Caco-2 (cell line): ENCODE measurements around the gene LRWD1. TPM values are rescaled to one million over a fixed set of nuclear protein-coding genes. Genes with fewer than 3 reads are reported as not detected.

Source experiments
- BruUV-seq: library from RNA; stranded (reverse); fragments of 400-500 nt; replicated peaks from 2 replicates; lab custom pipeline; 2021; lab: Mats Ljungman, UMichigan
- CTCF ChIA-PET: fragments of 300-600 bp; sonication (Branson Sonifier 250); formaldehyde crosslinking; loops from one replicate; lab custom pipeline; 2022; ENCODE audit warnings: antibody characterized with exemption; lab: Charles Lee
- POLR2A ChIA-PET: fragments of 300-600 bp; sonication (Branson Sonifier 250); formaldehyde crosslinking; loops from one replicate; lab custom pipeline; 2022; ENCODE audit warnings: antibody characterized with exemption; lab: Charles Lee
- DNase-seq, 2 experiments: peaks; one replicate each; pipeline versions ENCODE4 v3.0.0 to v3.0.0-alpha.2; 2020 to 2022
- H3K27me3 ChIP-seq: replicated peaks from 2 replicates; pipeline ENCODE4 v1.6.0; 2011; ENCODE audit warnings: low read length; ENCODE audit not compliant: control insufficient read depth, insufficient read depth
- H3K36me3 ChIP-seq: 2 replicates; pipeline ENCODE4 v1.5.1; 2011; ENCODE audit warnings: low read length; ENCODE audit not compliant: control insufficient read depth, insufficient read depth
- H3K4me1 ChIP-seq: fragments of 250-450 bp; sonication (Bioruptor Pico); 2 replicates; pipeline ENCODE4 v1.5.1; 2020; ENCODE audit warnings: mild to moderate bottlenecking
- H3K4me3 ChIP-seq: 2 replicates; pipeline ENCODE4 v1.5.1; 2011; ENCODE audit warnings: low read depth, mild to moderate bottlenecking, control low read depth, low read length
- H3K9me3 ChIP-seq: fragments of 250-450 bp; sonication (Bioruptor Pico); 2 replicates; pipeline ENCODE4 v1.5.1; 2020; ENCODE audit warnings: mild to moderate bottlenecking, moderate library complexity
- H3K27ac Mint-ChIP-seq: one replicate; pipeline ENCODE4 v1.8.0; 2022; ENCODE audit warnings: mixed read lengths; ENCODE audit not compliant: unreplicated experiment
- H3K27me3 Mint-ChIP-seq: one replicate; pipeline ENCODE4 v1.8.0; 2022; ENCODE audit warnings: mixed read lengths; ENCODE audit not compliant: insufficient read depth, unreplicated experiment
- H3K36me3 Mint-ChIP-seq: one replicate; pipeline ENCODE4 v1.8.0; 2022; ENCODE audit warnings: mild to moderate bottlenecking, mixed read lengths; ENCODE audit not compliant: insufficient read depth, unreplicated experiment
- H3K4me1 Mint-ChIP-seq: one replicate; pipeline ENCODE4 v1.8.0; 2022; ENCODE audit warnings: low read depth, mixed read lengths; ENCODE audit not compliant: unreplicated experiment
- H3K4me3 Mint-ChIP-seq: one replicate; pipeline ENCODE4 v1.8.0; 2022; ENCODE audit warnings: mild to moderate bottlenecking, moderate library complexity, mixed read lengths; ENCODE audit not compliant: unreplicated experiment
- H3K9me3 Mint-ChIP-seq: one replicate; pipeline ENCODE4 v1.8.0; 2022; ENCODE audit warnings: mixed read lengths; ENCODE audit not compliant: unreplicated experiment
- intact Hi-C: fragments of 100-400 bp; cut with micrococcal nuclease; formaldehyde crosslinking; loops from one replicate; pipeline ENCODE4 v1.10.0; 2022; ENCODE audit not compliant: unreplicated experiment
- total RNA-seq: library from RNA; stranded (reverse); gene quantifications from 2 replicates; pipeline ENCODE4 v1.2.3, GENCODE V29; 2022
- TF ChIP-seq, protein P1 (sequence below), 2 experiments: fragments of 200-600 bp in 1 of 2; IDR thresholded peaks; 1 replicate in 1 of 2; 2 replicates in 1 of 2; pipeline versions ENCODE4 v1.5.1 to v1.8.0; 2011 to 2022; ENCODE audit warnings: antibody characterized with exemption in 1 of 2, control low read depth in 1 of 2, inconsistent platforms in 1 of 2, low read depth in 1 of 2, low read length in 1 of 2, mild to moderate bottlenecking in 1 of 2, moderate library complexity in 1 of 2; ENCODE audit not compliant: insufficient read depth in 1 of 2, severe bottlenecking in 1 of 2, unreplicated experiment in 1 of 2

Gene LRWD1
- total RNA-seq, 1 experiment from 2014 or later, result 23.6 TPM

DNA sequence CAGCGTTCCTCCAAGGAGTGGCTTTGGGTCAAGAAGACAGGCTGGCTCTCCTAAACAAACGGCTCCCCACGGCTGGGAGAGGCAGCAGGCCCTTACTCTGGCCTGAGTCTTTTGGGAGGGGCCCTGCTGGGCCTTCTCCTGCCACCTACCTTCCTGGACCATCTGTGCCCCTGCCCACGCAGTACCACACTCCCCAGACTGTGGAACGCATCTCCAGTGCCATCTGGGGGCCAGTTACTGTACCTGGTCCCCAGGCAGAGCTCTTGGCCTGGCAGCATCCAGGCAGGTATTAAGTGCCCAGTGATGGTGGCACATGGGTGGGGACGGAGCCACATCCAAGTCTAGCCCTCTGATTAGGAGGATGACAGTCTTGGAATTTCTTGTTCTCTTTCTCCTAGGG is 14.5 kb upstream of the LRWD1 start:
- ChIA-PET POLR2A (no interaction called here), CTCF (interaction anchor here (1.0 to 1.2 kb wide), 3 partner anchors 38 to 46 kb away, joined by 3 to 4 read pairs (median 3); no protein-coding TSS in a partner anchor)
- TF ChIP-seq, protein P1, sequence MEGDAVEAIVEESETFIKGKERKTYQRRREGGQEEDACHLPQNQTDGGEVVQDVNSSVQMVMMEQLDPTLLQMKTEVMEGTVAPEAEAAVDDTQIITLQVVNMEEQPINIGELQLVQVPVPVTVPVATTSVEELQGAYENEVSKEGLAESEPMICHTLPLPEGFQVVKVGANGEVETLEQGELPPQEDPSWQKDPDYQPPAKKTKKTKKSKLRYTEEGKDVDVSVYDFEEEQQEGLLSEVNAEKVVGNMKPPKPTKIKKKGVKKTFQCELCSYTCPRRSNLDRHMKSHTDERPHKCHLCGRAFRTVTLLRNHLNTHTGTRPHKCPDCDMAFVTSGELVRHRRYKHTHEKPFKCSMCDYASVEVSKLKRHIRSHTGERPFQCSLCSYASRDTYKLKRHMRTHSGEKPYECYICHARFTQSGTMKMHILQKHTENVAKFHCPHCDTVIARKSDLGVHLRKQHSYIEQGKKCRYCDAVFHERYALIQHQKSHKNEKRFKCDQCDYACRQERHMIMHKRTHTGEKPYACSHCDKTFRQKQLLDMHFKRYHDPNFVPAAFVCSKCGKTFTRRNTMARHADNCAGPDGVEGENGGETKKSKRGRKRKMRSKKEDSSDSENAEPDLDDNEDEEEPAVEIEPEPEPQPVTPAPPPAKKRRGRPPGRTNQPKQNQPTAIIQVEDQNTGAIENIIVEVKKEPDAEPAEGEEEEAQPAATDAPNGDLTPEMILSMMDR (IDR thresholded peaks at IDR 0.05; ENCODE audit: insufficient read depth in 1 of 2, low read depth in 1 of 2, low read length in 1 of 2, severe bottlenecking in 1 of 2, unreplicated experiment in 1 of 2), result peak in 1 of 2 experiments; percentile 4
- peak overlapping the region; percentile 53 for H3K27ac Mint-ChIP-seq
- no peak for DNase-seq
- no peak overlapping the region for H3K4me3 ChIP-seq
- no TSS peak for BruUV-seq
- H3K4me3 Mint-ChIP-seq, result no peak overlapping the region
- no peaks in the 10 kb centered on the region for H3K27me3 Mint-ChIP-seq
- H3K4me1 ChIP-seq, result peaks cover 3% of the 10 kb centered on the region; the same call in 1 of the 2 replicates
- no peaks in the 10 kb centered on the region for H3K4me1 Mint-ChIP-seq
- no peaks in the 10 kb centered on the region for H3K27me3 ChIP-seq
- no peaks in the 10 kb centered on the region for H3K36me3 ChIP-seq
- no peaks in the 10 kb centered on the region for H3K9me3 ChIP-seq
- no peaks in the 10 kb centered on the region for H3K9me3 Mint-ChIP-seq
- intact Hi-C loops, result loop anchor here (2.0 to 10.0 kb wide), 3 partner anchors 15 to 165 kb away; partner anchors contain the start of gene SH2B2
- peaks cover 4% of the 10 kb centered on the region for H3K36me3 Mint-ChIP-seq

DNA sequence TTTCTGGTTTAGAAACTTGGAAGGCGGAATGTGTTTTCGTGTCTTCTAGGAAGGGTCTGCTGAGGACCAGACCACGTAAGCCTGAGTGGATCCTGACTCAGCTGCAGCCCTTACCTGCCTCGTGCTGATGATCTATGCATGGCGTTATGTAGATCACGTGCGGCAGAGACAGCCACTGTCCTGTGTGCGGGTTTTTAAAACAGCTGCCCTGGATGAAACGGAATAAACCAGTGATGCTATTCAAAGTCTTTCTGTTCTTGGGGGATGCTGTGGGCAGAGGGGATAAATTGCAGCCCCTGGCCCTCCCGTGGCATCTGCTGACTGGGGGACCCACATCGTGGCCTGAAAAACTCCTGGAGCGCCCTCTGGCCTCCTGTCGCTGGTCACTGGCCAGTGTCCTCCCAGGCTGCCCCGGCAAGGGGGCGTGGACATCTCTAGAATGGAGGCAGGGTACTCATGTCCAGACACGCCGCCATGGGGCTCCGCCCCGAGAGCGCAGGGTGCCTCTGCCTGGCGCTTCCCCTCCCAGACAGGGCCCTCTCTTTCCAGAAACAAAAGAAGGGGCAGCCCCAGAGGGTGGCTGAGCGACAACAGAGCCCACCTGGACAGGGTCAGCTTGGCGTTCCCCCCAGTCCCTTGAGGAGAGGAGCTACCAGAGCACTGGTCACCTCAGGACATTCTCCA is 13.3 kb upstream of the LRWD1 start:
- Mint-ChIP-seq H3K27ac (peak overlapping the region; percentile 53), H3K4me1 (no peaks in the 10 kb centered on the region), H3K27me3 (no peaks in the 10 kb centered on the region), H3K9me3 (no peaks in the 10 kb centered on the region), H3K4me3 (peak overlapping the region; percentile 54), H3K36me3 (peaks cover 4% of the 10 kb centered on the region)
- intact Hi-C loops, result loop anchor here (1.0 to 10.0 kb wide), 4 partner anchors 17 to 167 kb away; partner anchors contain the start of gene SH2B2
- CTCF ChIA-PET, result no interaction called here
- POLR2A ChIA-PET, result no interaction called here
- peaks cover 3% of the 10 kb centered on the region; the same call in 1 of the 2 replicates for H3K4me1 ChIP-seq
- H3K4me3 ChIP-seq, result peak overlapping the region; percentile 9; the same call in 1 of the 2 replicates
- no peaks in the 10 kb centered on the region for H3K36me3 ChIP-seq
- H3K9me3 ChIP-seq, result no peaks in the 10 kb centered on the region
- DNase-seq, result peak; percentile 82 to 85
- no peaks in the 10 kb centered on the region for H3K27me3 ChIP-seq
- no TSS peak for BruUV-seq
- TF ChIP-seq, protein P1 (IDR thresholded peaks at IDR 0.05; ENCODE audit: insufficient read depth in 1 of 2, low read depth in 1 of 2, low read length in 1 of 2, severe bottlenecking in 1 of 2, unreplicated experiment in 1 of 2), result peak in 1 of 2 experiments; percentile 32

DNA sequence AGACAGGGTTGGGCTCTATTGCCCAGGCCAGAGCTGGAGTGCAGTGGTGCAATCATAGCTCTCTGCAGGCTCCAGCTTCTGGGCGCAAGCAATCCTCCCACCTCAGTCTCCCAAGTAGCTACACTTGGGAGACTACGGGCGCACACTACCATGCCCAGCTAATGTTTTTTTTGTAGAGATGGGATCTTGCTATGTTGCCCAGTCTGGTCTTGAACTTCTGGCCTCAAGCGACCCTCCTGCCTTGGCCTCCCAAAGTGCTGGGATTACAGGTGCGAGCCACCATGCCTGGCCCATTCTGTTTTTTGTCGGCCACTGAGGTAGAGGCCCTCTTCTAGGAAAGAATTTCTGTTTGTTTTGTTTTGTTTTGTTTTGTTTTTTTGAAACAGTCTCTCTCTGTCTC is 12.3 kb upstream of the LRWD1 start:
- TF ChIP-seq, protein P1 (IDR thresholded peaks at IDR 0.05; ENCODE audit: insufficient read depth in 1 of 2, low read depth in 1 of 2, low read length in 1 of 2, severe bottlenecking in 1 of 2, unreplicated experiment in 1 of 2), result no peak
- peaks cover 4% of the 10 kb centered on the region for H3K36me3 Mint-ChIP-seq
- Histone ChIP-seq H3K36me3 (peaks cover 2% of the 10 kb centered on the region; the same call in 1 of the 2 replicates), H3K4me3 (no peak overlapping the region), H3K4me1 (peaks cover 3% of the 10 kb centered on the region; the same call in 1 of the 2 replicates), H3K9me3 (no peaks in the 10 kb centered on the region), H3K27me3 (no peaks in the 10 kb centered on the region)
- H3K4me1 Mint-ChIP-seq, result no peaks in the 10 kb centered on the region
- H3K27me3 Mint-ChIP-seq, result no peaks in the 10 kb centered on the region
- DNase-seq, result no peak
- no TSS peak for BruUV-seq
- H3K27ac Mint-ChIP-seq, result no peak overlapping the region
- CTCF ChIA-PET, result no interaction called here
- intact Hi-C loops, result loop anchor here (10.0 kb wide), 1 partner anchor 168 kb away; the partner anchor contains the start of gene SH2B2
- H3K4me3 Mint-ChIP-seq, result no peak overlapping the region
- POLR2A ChIA-PET, result no interaction called here
- H3K9me3 Mint-ChIP-seq, result no peaks in the 10 kb centered on the region
